Pancreas (tissue), 10 donors: Measurements from ENCODE around the gene NEK7. TPM values are rescaled to one million over a fixed set of nuclear protein-coding genes. Genes with fewer than 3 reads are reported as not detected.

ENCODE experiments used
- ATAC-seq, 4 donors: fragments of 200-7000 bp; cut with Tn5 transposase; one replicate each; pipeline versions ENCODE4 v1.8.0 to v1.9.1; 2020; ENCODE audit warnings: mild to moderate bottlenecking in 4 of 4, moderate library complexity in 4 of 4
- DNase-seq, 6 donors: peaks; one replicate each; pipeline ENCODE4 v3.0.0-alpha.2; 2020
- FAIRE-seq: peaks from 2 replicates; lab custom pipeline; 2012; peaks lifted over from hg19 to GRCh38; lab: Jason Lieb, UNC
- H3K27ac ChIP-seq, 4 donors: fragments of 200-600 bp; sonication (generic); 1 replicate in 3 of 4; 2 replicates in 1 of 4; pipeline versions ENCODE4 v1.5.0 to v1.8.0; 2020
- H3K27me3 ChIP-seq, 4 donors: fragments of 200-600 bp; one replicate each; pipeline ENCODE4 v1.8.0; 2021
- H3K36me3 ChIP-seq, 3 donors: fragments of 200-600 bp; sonication (generic) in 1 of 3; one replicate each; pipeline versions ENCODE4 v1.5.0 to v1.8.0; 2020 to 2021
- H3K4me1 ChIP-seq, 3 donors: fragments of 200-600 bp; one replicate each; pipeline ENCODE4 v1.8.0; 2021
- H3K4me3 ChIP-seq, 4 donors: fragments of 200-600 bp; sonication (generic) in 2 of 4; one replicate each; pipeline versions ENCODE4 v1.5.0 to v1.8.0; 2020 to 2021
- H3K9me3 ChIP-seq, 4 donors: fragments of 200-600 bp; one replicate each; pipeline ENCODE4 v1.8.0; 2021
- CTCF ChIP-seq, 4 donors: fragments of 200-600 bp; sonication (generic) in 3 of 4; IDR thresholded peaks; one replicate each; pipeline versions ENCODE4 v1.5.0 to v1.8.0; 2021; ENCODE audit warnings: antibody characterized with exemption in 4 of 4
- WGBS, 2 donors: extraction: QIAGEN DNeasy Blood & Tissue Kit; methylation state at CpG; one replicate each; pipeline ENCODE4 v1.1.7; 2013; 5-methylcytosine and 5-hydroxymethylcytosine counted together
- intact Hi-C, 3 donors: fragments of 100-400 bp; cut with DNase I; formaldehyde crosslinking; loops; one replicate each; pipeline versions ENCODE4 v1.11.1 to v1.14.2; 2022
- polyA plus RNA-seq, 2 donors: library from polyadenylated mRNA; stranded (reverse); fragments of 200-250 nt; gene quantifications; one replicate each; pipeline ENCODE4 v1.2.3, GENCODE V29; 2013
- total RNA-seq, 6 donors: library from RNA; stranded (reverse); fragmentation: NEBNext Ultra II Directional in 4 of 6; extraction: Animal tissue kit (Norgen Biotek cat#: 25700) in 4 of 6; gene quantifications; one replicate each; pipeline versions ENCODE4 v1.2.1 to v1.2.4, GENCODE V29; 2021 to 2023
- donor health status: healthy with polysubstance abuse.
- donor health status: DM: no; HTN: no; CAD: no; lungs with moderate emphysema.
- donor health status: DM: no; HTN: no; CAD: no.
- donor health status: control.
- donor health status: control.
- donor health status: Bipolar disorder and iron deficiency.
- donor health status: DM: yes; HTN: yes; CAD: no.
- donor health status: DM: no; HTN: no; CAD: no.
- donor health status: DM: no; HTN: no; CAD: no.
- donor health status: DM: yes; HTN: yes; CAD: no.

Gene NEK7
- total and polyA plus RNA-seq, 8 donors = 8.0 to 36.3 (median 20.9) TPM

DNA sequence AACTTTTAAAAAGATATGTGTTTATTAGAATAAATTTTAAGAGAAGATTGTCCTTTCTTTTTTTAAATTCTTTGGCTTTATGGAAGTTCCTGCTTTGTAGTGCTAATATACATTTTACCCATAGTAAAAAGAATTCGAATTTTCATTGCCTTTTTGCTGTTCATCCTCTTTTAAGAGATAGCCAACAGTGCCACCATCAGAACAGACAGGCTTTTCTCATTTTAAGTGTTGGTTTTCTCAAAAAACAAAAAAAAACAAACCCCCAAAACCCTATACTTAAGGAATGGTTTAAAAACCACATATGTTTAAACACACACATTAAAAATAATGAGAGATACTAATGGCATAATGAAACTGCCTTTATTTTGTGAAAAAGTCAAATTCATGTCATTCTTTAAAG is 118.8 kb downstream of the NEK7 start:
- Histone ChIP-seq H3K4me3 (no peak overlapping the region), H3K27ac (no peak overlapping the region), H3K36me3 (no peaks in the 10 kb centered on the region), H3K9me3 (no peaks in the 10 kb centered on the region), H3K4me1 (peaks cover 13 to 19% (median 15%) of the 10 kb centered on the region in 3 donors), H3K27me3 (no peaks in the 10 kb centered on the region)
- TF ChIP-seq CTCF (IDR thresholded peaks at IDR 0.05) = no peak
- intact Hi-C loops = no loop called here
- DNase-seq (no peak), ATAC-seq (no peak), FAIRE-seq (no peak)
- WGBS, 2 donors = 83 to 90% methylated on average over 1 of the region's 1 CpG

DNA sequence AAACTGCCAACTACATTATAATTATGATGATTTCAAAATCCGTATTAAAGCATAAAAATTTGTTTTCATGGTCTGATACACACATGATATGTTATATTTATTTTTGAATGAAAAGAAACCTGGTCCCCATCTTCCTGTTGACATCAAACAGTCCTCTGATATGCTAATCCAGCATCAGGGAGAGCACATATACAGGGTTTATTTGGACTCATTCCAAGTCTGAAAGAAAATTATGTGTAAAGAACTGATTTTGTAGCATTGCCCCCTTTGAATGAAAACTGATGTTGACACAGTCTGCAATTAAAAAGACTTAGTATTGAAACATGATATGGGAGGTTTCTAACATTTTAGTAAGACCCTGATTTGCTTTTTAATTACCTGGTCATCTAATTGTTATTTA is 119.4 kb downstream of the NEK7 start:
- intact Hi-C loops = no loop called here
- no peak overlapping the region for H3K27ac ChIP-seq
- TF ChIP-seq CTCF (IDR thresholded peaks at IDR 0.05) = no peak
- ATAC-seq = no peak
- WGBS, 2 donors = 94 to 97% methylated on average over 1 of the region's 1 CpG
- no peaks in the 10 kb centered on the region for H3K27me3 ChIP-seq
- H3K4me3 ChIP-seq = no peak overlapping the region
- peaks cover 13 to 19% (median 15%) of the 10 kb centered on the region in 3 donors for H3K4me1 ChIP-seq
- FAIRE-seq = no peak
- no peaks in the 10 kb centered on the region for H3K36me3 ChIP-seq
- DNase-seq = no peak
- no peaks in the 10 kb centered on the region for H3K9me3 ChIP-seq

- WGBS, 2 donors = 96% methylated on average over 1 of the region's 1 CpG
- TF ChIP-seq CTCF (IDR thresholded peaks at IDR 0.05) = no peak
Measured at GRCh38 chr1:198278943-198279342, 122.1 kb downstream of the NEK7 start.

GRCh38 chr1:198280080-198280479 is 123.3 kb downstream of the NEK7 start:
- no peaks in the 10 kb centered on the region for H3K9me3 ChIP-seq
- peaks cover 3 to 9% (median 6%) of the 10 kb centered on the region in 3 donors for H3K4me1 ChIP-seq
- H3K27ac ChIP-seq = no peak overlapping the region
- 87 to 90% methylated on average over 2 of the region's 2 CpGs for WGBS, 2 donors
- DNase-seq = no peak
- no peaks in the 10 kb centered on the region for H3K27me3 ChIP-seq
- H3K36me3 ChIP-seq = no peaks in the 10 kb centered on the region
- no peak for ATAC-seq
- TF ChIP-seq CTCF (IDR thresholded peaks at IDR 0.05) = no peak
- FAIRE-seq = no peak
- intact Hi-C loops = no loop called here
- H3K4me3 ChIP-seq = no peak overlapping the region

More at GRCh38 chr1:198278943-198279342, 122.1 kb downstream of the NEK7 start:
- Histone ChIP-seq H3K4me1 (peaks cover 1 to 10% (median 3%) of the 10 kb centered on the region in 3 donors), H3K27ac (no peak overlapping the region), H3K36me3 (no peaks in the 10 kb centered on the region), H3K9me3 (no peaks in the 10 kb centered on the region), H3K4me3 (no peak overlapping the region), H3K27me3 (no peaks in the 10 kb centered on the region)
- DNase-seq = no peak
- FAIRE-seq = no peak
- ATAC-seq = no peak
- intact Hi-C loops = no loop called here

- ATAC-seq (no peak), FAIRE-seq (no peak), DNase-seq (no peak)
- Histone ChIP-seq H3K9me3 (no peaks in the 10 kb centered on the region), H3K4me1 (peaks cover 6 to 9% (median 8%) of the 10 kb centered on the region in 3 donors), H3K4me3 (no peak overlapping the region), H3K27me3 (no peaks in the 10 kb centered on the region), H3K36me3 (no peaks in the 10 kb centered on the region), H3K27ac (no peak overlapping the region)
- 89 to 97% methylated on average over 1 of the region's 1 CpG for WGBS, 2 donors
- no peak for TF ChIP-seq CTCF (IDR thresholded peaks at IDR 0.05)
- intact Hi-C loops = no loop called here
Measured at GRCh38 chr1:198281911-198282310, 125.1 kb downstream of the NEK7 start.
